HepG2 (cell line): ENCODE data around the gene KIRREL2. TPM values are rescaled to one million over a fixed set of nuclear protein-coding genes. Genes with fewer than 3 reads are reported as not detected.

ENCODE experiments used
- CC2D1A ChIP-seq: sonication (generic); formaldehyde crosslinking; IDR thresholded peaks from 2 replicates; pipeline ENCODE4 v1.8.1; 2023; ENCODE audit warnings: mild to moderate bottlenecking, missing genetic modification reagents
- CHCHD3 ChIP-seq: sonication (generic); formaldehyde crosslinking; IDR thresholded peaks from 2 replicates; pipeline ENCODE4 v1.8.0; 2022; ENCODE audit warnings: mild to moderate bottlenecking, missing genetic modification reagents, moderate library complexity
- FOXO1 ChIP-seq: sonication (generic); formaldehyde crosslinking; IDR thresholded peaks from 2 replicates; pipeline ENCODE4 v1.4.0; 2020; ENCODE audit warnings: missing genetic modification reagents
- GZF1 ChIP-seq: sonication (generic); formaldehyde crosslinking; IDR thresholded peaks from 2 replicates; pipeline ENCODE4 v1.5.1; 2020; ENCODE audit warnings: mild to moderate bottlenecking, missing genetic modification reagents
- HDAC2 ChIP-seq: sonication (generic); formaldehyde crosslinking; IDR thresholded peaks from 2 replicates; pipeline ENCODE4 v1.4.0; 2020; ENCODE audit warnings: missing genetic modification reagents
- HNRNPL ChIP-seq: fragments of 200-400 bp; formaldehyde crosslinking; IDR thresholded peaks from 2 replicates; pipeline ENCODE4 v1.6.1; 2017; ENCODE audit warnings: mild to moderate bottlenecking, low read depth, low read length
- HOXA3 ChIP-seq: sonication (generic); formaldehyde crosslinking; IDR thresholded peaks from 2 replicates; pipeline ENCODE4 v1.5.0; 2020; ENCODE audit warnings: missing genetic modification reagents
- NCOA2 ChIP-seq: sonication (generic); formaldehyde crosslinking; IDR thresholded peaks from 2 replicates; pipeline ENCODE4 v1.8.0; 2022; ENCODE audit warnings: inconsistent platforms
- NFE2L2 ChIP-seq: fragments of 150-350 bp; IDR thresholded peaks from 2 replicates; pipeline ENCODE4 v1.6.1; 2014; ENCODE audit warnings: low read length
- NR3C1 ChIP-seq: sonication (generic); formaldehyde crosslinking; IDR thresholded peaks from 2 replicates; pipeline ENCODE4 v1.4.0; 2020; ENCODE audit warnings: missing genetic modification reagents
- PPARG ChIP-seq: conservative IDR thresholded peaks from 2 replicates; pipeline ENCODE4 v1.6.1; 2016; ENCODE audit warnings: missing biosample characterization, missing genetic modification reagents
- SOX5 ChIP-seq: IDR thresholded peaks from 2 replicates; pipeline ENCODE4 v1.6.1; 2016; ENCODE audit warnings: borderline replicate concordance
- SRSF1 ChIP-seq: fragments of 200-400 bp; formaldehyde crosslinking; optimal IDR thresholded peaks from 2 replicates; pipeline ENCODE3; 2017; ENCODE audit warnings: mild to moderate bottlenecking, low read depth, low read length, moderate library complexity
- SRSF9 ChIP-seq: fragments of 200-400 bp; formaldehyde crosslinking; IDR thresholded peaks from 2 replicates; pipeline ENCODE4 v1.6.1; 2018; ENCODE audit warnings: borderline replicate concordance, mild to moderate bottlenecking, low read depth, low read length; ENCODE audit not compliant: insufficient read depth, poor library complexity, severe bottlenecking
- TCF7 ChIP-seq: sonication (generic); IDR thresholded peaks from 2 replicates; pipeline ENCODE4 v1.6.1; 2016; ENCODE audit warnings: antibody characterized with exemption, low read depth
- ZFP36 ChIP-seq: fragments of 150-350 bp; IDR thresholded peaks from 2 replicates; pipeline ENCODE4 v1.6.1; 2018; ENCODE audit warnings: borderline replicate concordance, low read length, low read depth; ENCODE audit not compliant: partially characterized antibody
- ZFP90 ChIP-seq: sonication (generic); formaldehyde crosslinking; IDR thresholded peaks from 2 replicates; pipeline ENCODE4 v1.8.0; 2022; ENCODE audit warnings: missing genetic modification reagents, mild to moderate bottlenecking, inconsistent platforms, borderline replicate concordance
- ZNF264 ChIP-seq: sonication (generic); formaldehyde crosslinking; IDR thresholded peaks from 2 replicates; pipeline ENCODE4 v1.4.0; 2020; ENCODE audit warnings: missing genetic modification reagents
- ZNF780A ChIP-seq: sonication (generic); formaldehyde crosslinking; IDR thresholded peaks from 2 replicates; pipeline ENCODE4 v1.8.0; 2022; ENCODE audit warnings: mild to moderate bottlenecking, missing genetic modification reagents, moderate library complexity
- polyA plus RNA-seq, 8 experiments: library from polyadenylated mRNA; depleted of rRNA in 3 of 8; stranded (reverse) in 7 of 8; unstranded in 1 of 8; fragments of >200 nt; fragmentation: Illumina TruSeq in 4 of 8; extraction: Trizol in 4 of 8; gene quantifications; 2 replicates each; pipeline versions ENCODE4 v1.2.1 to v1.2.3, GENCODE V29; 2011 to 2016; ENCODE audit warnings: low read depth in 4 of 8, missing spikeins in 1 of 8, mixed read lengths in 1 of 8; ENCODE audit not compliant: insufficient read depth in 1 of 8
- total RNA-seq, 5 experiments: library from RNA; depleted of rRNA; stranded (reverse); fragments of >200 nt; fragmentation: Illumina TruSeq; extraction: Trizol; gene quantifications; 2 replicates each; pipeline ENCODE4 v1.2.3, GENCODE V29; 2016; ENCODE audit warnings: low read depth in 1 of 5
- TF ChIP-seq, protein P1 (sequence below): sonication (generic); formaldehyde crosslinking; IDR thresholded peaks from 2 replicates; pipeline ENCODE4 v1.8.1; 2023; ENCODE audit warnings: mild to moderate bottlenecking, missing genetic modification reagents, borderline replicate concordance
- TF ChIP-seq, protein P2 (sequence below): sonication (generic); formaldehyde crosslinking; IDR thresholded peaks from 2 replicates; pipeline ENCODE4 v1.8.0; 2022; ENCODE audit warnings: mild to moderate bottlenecking, missing genetic modification reagents
- TF ChIP-seq, protein P3 (sequence below): sonication (generic); formaldehyde crosslinking; IDR thresholded peaks from 2 replicates; pipeline ENCODE4 v1.5.1; 2020; ENCODE audit warnings: missing genetic modification reagents, mild to moderate bottlenecking, borderline replicate concordance
- TF ChIP-seq, protein P4 (sequence below), 2 experiments: IDR thresholded peaks; 2 replicates each; pipeline ENCODE4 v1.6.1; 2011 to 2012; ENCODE audit warnings: low read length in 2 of 2, borderline replicate concordance in 1 of 2, low read depth in 1 of 2, mild to moderate bottlenecking in 1 of 2, moderate library complexity in 1 of 2
- TF ChIP-seq, protein P5 (sequence below): sonication (generic); formaldehyde crosslinking; IDR thresholded peaks from 2 replicates; pipeline ENCODE4 v1.5.0; 2020; ENCODE audit warnings: missing genetic modification reagents

KIRREL2 gene
- total and polyA plus RNA-seq, 2 of the 13 experiments (the other 11 are each of a cell fraction or from before 2014, with no cell fraction given) = 0.18 to 2.4 TPM

DNA sequence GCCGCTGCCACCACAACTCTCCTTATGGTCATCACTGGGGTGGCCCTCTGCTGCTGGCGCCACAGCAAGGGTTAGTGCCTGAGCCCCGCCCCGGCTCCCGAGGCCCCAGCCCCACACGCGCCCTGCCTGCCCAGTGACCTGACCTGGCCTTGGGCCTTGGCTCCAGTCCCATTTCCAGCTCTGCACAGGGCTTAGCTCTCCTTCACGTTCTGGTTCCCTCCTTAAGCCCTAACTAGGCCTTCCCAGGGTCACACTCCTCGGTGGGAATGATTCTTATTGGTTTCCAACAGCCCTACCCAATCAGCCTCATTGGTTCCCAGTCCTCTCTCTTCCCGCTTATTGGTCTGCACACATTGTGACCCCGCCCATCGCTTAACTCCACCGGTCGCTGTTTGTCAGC lies 5.8 kb downstream of the KIRREL2 start (continued):
- TF ChIP-seq NFE2L2 = no peak
- TF ChIP-seq, protein P1, sequence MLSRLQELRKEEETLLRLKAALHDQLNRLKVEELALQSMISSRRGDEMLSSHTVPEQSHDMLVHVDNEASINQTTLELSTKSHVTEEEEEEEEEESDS (CRISPR knock-in tag) = no peak
- TF ChIP-seq NR3C1 (CRISPR knock-in tag) = no peak
- TF ChIP-seq SRSF9 = no peak
- no peak for TF ChIP-seq TCF7
- no peak for TF ChIP-seq CC2D1A
- TF ChIP-seq ZNF264 = peak; percentile 91
- no peak for TF ChIP-seq FOXO1 (CRISPR knock-in tag)
- TF ChIP-seq PPARG (CRISPR knock-in tag) = no peak
- TF ChIP-seq, protein P2, sequence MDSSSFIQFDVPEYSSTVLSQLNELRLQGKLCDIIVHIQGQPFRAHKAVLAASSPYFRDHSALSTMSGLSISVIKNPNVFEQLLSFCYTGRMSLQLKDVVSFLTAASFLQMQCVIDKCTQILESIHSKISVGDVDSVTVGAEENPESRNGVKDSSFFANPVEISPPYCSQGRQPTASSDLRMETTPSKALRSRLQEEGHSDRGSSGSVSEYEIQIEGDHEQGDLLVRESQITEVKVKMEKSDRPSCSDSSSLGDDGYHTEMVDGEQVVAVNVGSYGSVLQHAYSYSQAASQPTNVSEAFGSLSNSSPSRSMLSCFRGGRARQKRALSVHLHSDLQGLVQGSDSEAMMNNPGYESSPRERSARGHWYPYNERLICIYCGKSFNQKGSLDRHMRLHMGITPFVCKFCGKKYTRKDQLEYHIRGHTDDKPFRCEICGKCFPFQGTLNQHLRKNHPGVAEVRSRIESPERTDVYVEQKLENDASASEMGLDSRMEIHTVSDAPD (CRISPR knock-in tag) = 0 out of 2 replicates have a peak, but pooled peaks have one; percentile 19
- 0 out of 2 replicates have a peak, but pooled peaks have one; percentile 29 for TF ChIP-seq HDAC2 (CRISPR knock-in tag)
- TF ChIP-seq ZNF780A (CRISPR knock-in tag) = no peak
- no peak for TF ChIP-seq ZFP90
- 0 out of 2 replicates have a peak, but pooled peaks have one; percentile 13 for TF ChIP-seq NCOA2 (CRISPR knock-in tag)
- no peak for TF ChIP-seq SRSF1
- TF ChIP-seq HNRNPL = no peak
- no peak for TF ChIP-seq CHCHD3 (CRISPR knock-in tag)
- TF ChIP-seq SOX5 (CRISPR knock-in tag) = 0 out of 2 replicates have a peak, but pooled peaks have one; percentile 10
- TF ChIP-seq, protein P3, sequence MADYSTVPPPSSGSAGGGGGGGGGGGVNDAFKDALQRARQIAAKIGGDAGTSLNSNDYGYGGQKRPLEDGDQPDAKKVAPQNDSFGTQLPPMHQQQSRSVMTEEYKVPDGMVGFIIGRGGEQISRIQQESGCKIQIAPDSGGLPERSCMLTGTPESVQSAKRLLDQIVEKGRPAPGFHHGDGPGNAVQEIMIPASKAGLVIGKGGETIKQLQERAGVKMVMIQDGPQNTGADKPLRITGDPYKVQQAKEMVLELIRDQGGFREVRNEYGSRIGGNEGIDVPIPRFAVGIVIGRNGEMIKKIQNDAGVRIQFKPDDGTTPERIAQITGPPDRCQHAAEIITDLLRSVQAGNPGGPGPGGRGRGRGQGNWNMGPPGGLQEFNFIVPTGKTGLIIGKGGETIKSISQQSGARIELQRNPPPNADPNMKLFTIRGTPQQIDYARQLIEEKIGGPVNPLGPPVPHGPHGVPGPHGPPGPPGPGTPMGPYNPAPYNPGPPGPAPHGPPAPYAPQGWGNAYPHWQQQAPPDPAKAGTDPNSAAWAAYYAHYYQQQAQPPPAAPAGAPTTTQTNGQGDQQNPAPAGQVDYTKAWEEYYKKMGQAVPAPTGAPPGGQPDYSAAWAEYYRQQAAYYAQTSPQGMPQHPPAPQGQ (CRISPR knock-in tag) = no peak
- peak; percentile 54; the same call in 1 of the 2 replicates for TF ChIP-seq HOXA3 (CRISPR knock-in tag)
- TF ChIP-seq, protein P4, sequence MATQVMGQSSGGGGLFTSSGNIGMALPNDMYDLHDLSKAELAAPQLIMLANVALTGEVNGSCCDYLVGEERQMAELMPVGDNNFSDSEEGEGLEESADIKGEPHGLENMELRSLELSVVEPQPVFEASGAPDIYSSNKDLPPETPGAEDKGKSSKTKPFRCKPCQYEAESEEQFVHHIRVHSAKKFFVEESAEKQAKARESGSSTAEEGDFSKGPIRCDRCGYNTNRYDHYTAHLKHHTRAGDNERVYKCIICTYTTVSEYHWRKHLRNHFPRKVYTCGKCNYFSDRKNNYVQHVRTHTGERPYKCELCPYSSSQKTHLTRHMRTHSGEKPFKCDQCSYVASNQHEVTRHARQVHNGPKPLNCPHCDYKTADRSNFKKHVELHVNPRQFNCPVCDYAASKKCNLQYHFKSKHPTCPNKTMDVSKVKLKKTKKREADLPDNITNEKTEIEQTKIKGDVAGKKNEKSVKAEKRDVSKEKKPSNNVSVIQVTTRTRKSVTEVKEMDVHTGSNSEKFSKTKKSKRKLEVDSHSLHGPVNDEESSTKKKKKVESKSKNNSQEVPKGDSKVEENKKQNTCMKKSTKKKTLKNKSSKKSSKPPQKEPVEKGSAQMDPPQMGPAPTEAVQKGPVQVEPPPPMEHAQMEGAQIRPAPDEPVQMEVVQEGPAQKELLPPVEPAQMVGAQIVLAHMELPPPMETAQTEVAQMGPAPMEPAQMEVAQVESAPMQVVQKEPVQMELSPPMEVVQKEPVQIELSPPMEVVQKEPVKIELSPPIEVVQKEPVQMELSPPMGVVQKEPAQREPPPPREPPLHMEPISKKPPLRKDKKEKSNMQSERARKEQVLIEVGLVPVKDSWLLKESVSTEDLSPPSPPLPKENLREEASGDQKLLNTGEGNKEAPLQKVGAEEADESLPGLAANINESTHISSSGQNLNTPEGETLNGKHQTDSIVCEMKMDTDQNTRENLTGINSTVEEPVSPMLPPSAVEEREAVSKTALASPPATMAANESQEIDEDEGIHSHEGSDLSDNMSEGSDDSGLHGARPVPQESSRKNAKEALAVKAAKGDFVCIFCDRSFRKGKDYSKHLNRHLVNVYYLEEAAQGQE (IDR thresholded peaks at IDR 0.05; ENCODE audit: borderline replicate concordance in 1 of 2, low read depth in 1 of 2, low read length in 2 of 2) = no peak
- TF ChIP-seq ZFP36 = no peak
- TF ChIP-seq, protein P5, sequence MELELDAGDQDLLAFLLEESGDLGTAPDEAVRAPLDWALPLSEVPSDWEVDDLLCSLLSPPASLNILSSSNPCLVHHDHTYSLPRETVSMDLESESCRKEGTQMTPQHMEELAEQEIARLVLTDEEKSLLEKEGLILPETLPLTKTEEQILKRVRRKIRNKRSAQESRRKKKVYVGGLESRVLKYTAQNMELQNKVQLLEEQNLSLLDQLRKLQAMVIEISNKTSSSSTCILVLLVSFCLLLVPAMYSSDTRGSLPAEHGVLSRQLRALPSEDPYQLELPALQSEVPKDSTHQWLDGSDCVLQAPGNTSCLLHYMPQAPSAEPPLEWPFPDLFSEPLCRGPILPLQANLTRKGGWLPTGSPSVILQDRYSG (CRISPR knock-in tag) = no peak
- no peak for TF ChIP-seq GZF1 (CRISPR knock-in tag)
